ENCODE measurements around the gene ELOVL3.

Gene ELOVL3

DNA sequence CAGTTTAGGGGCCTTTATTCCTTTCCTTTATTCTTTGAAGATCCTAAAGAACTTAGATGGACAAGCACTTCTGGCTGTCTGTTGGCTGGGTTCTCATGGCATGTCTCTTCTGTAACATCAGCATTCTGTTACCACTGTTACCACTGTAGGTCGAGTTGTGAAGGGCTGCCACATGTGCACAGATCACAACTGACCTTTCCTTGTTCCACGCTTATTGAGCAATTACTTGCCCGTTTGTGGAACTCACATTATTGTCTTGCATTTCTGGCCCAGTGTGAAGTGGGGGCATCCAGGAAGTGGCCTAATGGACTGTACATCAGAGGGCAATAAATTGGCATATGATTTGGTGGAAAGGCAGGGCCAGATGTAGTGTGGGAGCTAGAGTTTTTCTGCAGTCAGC lies 42.9 kb downstream of the ELOVL3 start:
- no peak overlapping the region for H3K27ac ChIP-seq (replicated peaks)
- DNase-seq (ENCODE audit: low read depth in 1 of 2, low spot score in 1 of 2), result no peak
- TF ChIP-seq POLR2AphosphoS5 (IDR thresholded peaks at IDR 0.05; ENCODE audit: low read depth) (no peak), GABPA (IDR thresholded peaks at IDR 0.05; ENCODE audit: low read depth) (no peak), SPI1 (IDR thresholded peaks at IDR 0.05; ENCODE audit: borderline replicate concordance, low read depth) (no peak)
- TF ChIP-seq, protein P1, sequence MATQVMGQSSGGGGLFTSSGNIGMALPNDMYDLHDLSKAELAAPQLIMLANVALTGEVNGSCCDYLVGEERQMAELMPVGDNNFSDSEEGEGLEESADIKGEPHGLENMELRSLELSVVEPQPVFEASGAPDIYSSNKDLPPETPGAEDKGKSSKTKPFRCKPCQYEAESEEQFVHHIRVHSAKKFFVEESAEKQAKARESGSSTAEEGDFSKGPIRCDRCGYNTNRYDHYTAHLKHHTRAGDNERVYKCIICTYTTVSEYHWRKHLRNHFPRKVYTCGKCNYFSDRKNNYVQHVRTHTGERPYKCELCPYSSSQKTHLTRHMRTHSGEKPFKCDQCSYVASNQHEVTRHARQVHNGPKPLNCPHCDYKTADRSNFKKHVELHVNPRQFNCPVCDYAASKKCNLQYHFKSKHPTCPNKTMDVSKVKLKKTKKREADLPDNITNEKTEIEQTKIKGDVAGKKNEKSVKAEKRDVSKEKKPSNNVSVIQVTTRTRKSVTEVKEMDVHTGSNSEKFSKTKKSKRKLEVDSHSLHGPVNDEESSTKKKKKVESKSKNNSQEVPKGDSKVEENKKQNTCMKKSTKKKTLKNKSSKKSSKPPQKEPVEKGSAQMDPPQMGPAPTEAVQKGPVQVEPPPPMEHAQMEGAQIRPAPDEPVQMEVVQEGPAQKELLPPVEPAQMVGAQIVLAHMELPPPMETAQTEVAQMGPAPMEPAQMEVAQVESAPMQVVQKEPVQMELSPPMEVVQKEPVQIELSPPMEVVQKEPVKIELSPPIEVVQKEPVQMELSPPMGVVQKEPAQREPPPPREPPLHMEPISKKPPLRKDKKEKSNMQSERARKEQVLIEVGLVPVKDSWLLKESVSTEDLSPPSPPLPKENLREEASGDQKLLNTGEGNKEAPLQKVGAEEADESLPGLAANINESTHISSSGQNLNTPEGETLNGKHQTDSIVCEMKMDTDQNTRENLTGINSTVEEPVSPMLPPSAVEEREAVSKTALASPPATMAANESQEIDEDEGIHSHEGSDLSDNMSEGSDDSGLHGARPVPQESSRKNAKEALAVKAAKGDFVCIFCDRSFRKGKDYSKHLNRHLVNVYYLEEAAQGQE (IDR thresholded peaks at IDR 0.05; ENCODE audit: insufficient replicate concordance, low read depth), result no peak
- TF ChIP-seq, protein P2, sequence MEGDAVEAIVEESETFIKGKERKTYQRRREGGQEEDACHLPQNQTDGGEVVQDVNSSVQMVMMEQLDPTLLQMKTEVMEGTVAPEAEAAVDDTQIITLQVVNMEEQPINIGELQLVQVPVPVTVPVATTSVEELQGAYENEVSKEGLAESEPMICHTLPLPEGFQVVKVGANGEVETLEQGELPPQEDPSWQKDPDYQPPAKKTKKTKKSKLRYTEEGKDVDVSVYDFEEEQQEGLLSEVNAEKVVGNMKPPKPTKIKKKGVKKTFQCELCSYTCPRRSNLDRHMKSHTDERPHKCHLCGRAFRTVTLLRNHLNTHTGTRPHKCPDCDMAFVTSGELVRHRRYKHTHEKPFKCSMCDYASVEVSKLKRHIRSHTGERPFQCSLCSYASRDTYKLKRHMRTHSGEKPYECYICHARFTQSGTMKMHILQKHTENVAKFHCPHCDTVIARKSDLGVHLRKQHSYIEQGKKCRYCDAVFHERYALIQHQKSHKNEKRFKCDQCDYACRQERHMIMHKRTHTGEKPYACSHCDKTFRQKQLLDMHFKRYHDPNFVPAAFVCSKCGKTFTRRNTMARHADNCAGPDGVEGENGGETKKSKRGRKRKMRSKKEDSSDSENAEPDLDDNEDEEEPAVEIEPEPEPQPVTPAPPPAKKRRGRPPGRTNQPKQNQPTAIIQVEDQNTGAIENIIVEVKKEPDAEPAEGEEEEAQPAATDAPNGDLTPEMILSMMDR (IDR thresholded peaks at IDR 0.05; ENCODE audit: insufficient read depth, low read length), result no peak
- H3K27me3 ChIP-seq (ENCODE audit: insufficient read depth, poor library complexity, severe bottlenecking), result no peaks in the 10 kb centered on the region
- no peak overlapping the region for H3K4me3 ChIP-seq (replicated peaks; ENCODE audit: insufficient read depth, low read length)

DNA sequence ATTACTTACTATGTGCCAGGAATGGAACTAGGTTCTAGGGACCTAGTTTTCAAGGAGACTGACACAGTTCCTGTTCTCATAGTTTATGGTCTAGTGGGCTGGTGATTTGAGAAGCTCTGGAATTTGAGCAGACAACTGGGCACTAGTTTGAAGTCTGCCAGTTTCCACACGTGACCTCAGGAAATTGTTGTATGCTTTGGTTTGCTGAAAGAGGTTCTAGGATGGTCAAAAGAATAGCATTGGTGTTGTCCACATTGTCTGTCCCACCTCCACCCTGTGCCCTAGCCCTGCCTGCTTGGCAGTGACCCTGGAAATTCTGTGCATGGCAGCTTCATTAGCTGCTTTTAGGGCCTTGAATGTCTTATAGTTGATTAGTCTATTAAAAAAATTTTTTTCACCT lies 48.0 kb downstream of the ELOVL3 start:
- TF ChIP-seq SPI1 (IDR thresholded peaks at IDR 0.05; ENCODE audit: borderline replicate concordance, low read depth) (no peak), POLR2AphosphoS5 (IDR thresholded peaks at IDR 0.05; ENCODE audit: low read depth) (no peak), GABPA (IDR thresholded peaks at IDR 0.05; ENCODE audit: low read depth) (no peak)
- TF ChIP-seq, protein P1 (IDR thresholded peaks at IDR 0.05; ENCODE audit: insufficient replicate concordance, low read depth), result no peak
- TF ChIP-seq, protein P2 (IDR thresholded peaks at IDR 0.05; ENCODE audit: insufficient read depth, low read length), result no peak
- Histone ChIP-seq H3K27ac (replicated peaks) (no peak overlapping the region), H3K27me3 (ENCODE audit: insufficient read depth, poor library complexity, severe bottlenecking) (no peaks in the 10 kb centered on the region), H3K4me3 (replicated peaks; ENCODE audit: insufficient read depth, low read length) (no peak overlapping the region)
- no peak for DNase-seq (ENCODE audit: low read depth in 1 of 2, low spot score in 1 of 2)

DNA sequence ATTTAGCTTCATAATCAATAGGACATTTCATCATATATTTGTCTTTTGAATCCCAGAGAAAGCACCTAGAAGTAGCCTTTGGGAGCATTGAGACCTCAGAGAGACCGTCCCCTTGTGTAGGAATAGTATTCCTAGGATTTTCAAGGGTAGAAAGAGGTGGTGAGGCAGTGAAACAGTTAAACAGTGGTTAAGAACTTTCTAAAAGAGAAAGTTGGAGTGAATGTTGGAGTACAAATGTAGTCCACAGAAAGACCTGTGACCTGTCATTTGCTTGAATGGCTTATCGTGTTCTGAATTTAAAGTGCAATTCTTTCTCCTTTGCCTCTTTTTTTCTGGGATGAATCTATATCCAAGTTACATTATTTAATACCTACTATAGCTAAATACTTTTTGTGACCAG lies 49.2 kb downstream of the ELOVL3 start:
- H3K27ac ChIP-seq (replicated peaks), result no peak overlapping the region
- H3K27me3 ChIP-seq (ENCODE audit: insufficient read depth, poor library complexity, severe bottlenecking), result no peaks in the 10 kb centered on the region
- DNase-seq (ENCODE audit: low read depth in 1 of 2, low spot score in 1 of 2), result no peak
- TF ChIP-seq, protein P1 (IDR thresholded peaks at IDR 0.05; ENCODE audit: insufficient replicate concordance, low read depth), result no peak
- TF ChIP-seq GABPA (IDR thresholded peaks at IDR 0.05; ENCODE audit: low read depth), result no peak
- TF ChIP-seq, protein P2 (IDR thresholded peaks at IDR 0.05; ENCODE audit: insufficient read depth, low read length), result no peak
- TF ChIP-seq POLR2AphosphoS5 (IDR thresholded peaks at IDR 0.05; ENCODE audit: low read depth), result no peak
- no peak for TF ChIP-seq SPI1 (IDR thresholded peaks at IDR 0.05; ENCODE audit: borderline replicate concordance, low read depth)
- no peak overlapping the region for H3K4me3 ChIP-seq (replicated peaks; ENCODE audit: insufficient read depth, low read length)
